HG02678 (cell line): ENCODE data around the gene PCBP4.
"Not testable (repeated sequence)": the region's sequence is repeated elsewhere in the genome, so short reads cannot be mapped to it uniquely, and the experiment has no call there.

Experiments used
- ATAC-seq: cut with Tn5 transposase; IDR thresholded peaks from one replicate; pipeline ENCODE4 v1.9.1; 2021; ENCODE audit warnings: mild to moderate bottlenecking, moderate library complexity; ENCODE audit not compliant: unreplicated experiment

Gene PCBP4

GRCh38 chr3:51928981-51929380, 38.3 kb downstream of the PCBP4 start:
- ATAC-seq: not testable (repeated sequence)

- no peak for ATAC-seq
Measured at GRCh38 chr3:51928438-51928837, 38.8 kb downstream of the PCBP4 start.

GRCh38 chr3:51927061-51927977, 39.9 kb downstream of the PCBP4 start:
- ATAC-seq: no peak

GRCh38 chr3:51921081-51921578, 46.1 kb downstream of the PCBP4 start:
- ATAC-seq: no peak

- ATAC-seq: no peak
Measured at GRCh38 chr3:51916418-51916817, 50.8 kb downstream of the PCBP4 start.

GRCh38 chr3:51908026-51908425, 59.2 kb downstream of the PCBP4 start:
- no peak for ATAC-seq
